PC-3 (cell line): Measurements from ENCODE around the gene SHROOM4.

Experiments
- CTCF ChIP-seq: fragments of 300-600 bp; sonication (generic); conservative IDR thresholded peaks from 2 replicates; pipeline ENCODE4 v1.5.1; 2017; ENCODE audit warnings: antibody characterized with exemption, low read depth, mild to moderate bottlenecking, low read length
- EZH2 ChIP-seq: fragments of 300-600 bp; sonication (generic); IDR thresholded peaks from one replicate; pipeline ENCODE4 v1.6.1; 2017; ENCODE audit warnings: antibody characterized with exemption, mild to moderate bottlenecking, low read length; ENCODE audit not compliant: unreplicated experiment

DNA sequence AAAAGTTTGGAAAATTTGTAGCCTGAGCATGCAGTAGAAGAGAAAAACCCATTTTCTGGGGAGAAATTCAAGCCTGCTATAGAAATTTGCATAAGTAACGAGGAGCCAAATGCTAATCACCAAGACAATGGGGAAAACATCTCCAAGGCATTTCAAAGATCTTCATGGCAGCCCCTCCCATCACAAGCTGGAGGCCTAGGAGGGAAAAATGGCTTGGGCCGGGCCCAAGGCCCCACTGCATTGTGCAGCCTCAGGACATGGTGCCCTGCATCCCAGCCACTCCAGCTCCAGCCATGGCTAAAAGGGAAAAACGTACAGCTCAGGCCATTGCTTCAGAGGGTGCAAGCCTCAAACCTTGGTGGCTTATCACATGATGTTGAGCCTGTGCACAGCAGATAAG, 87.7 kb downstream of the SHROOM4 start:
- TF ChIP-seq CTCF (no peak), EZH2 (no peak)
